IPS-NIHi11 (cell line): Measurements from ENCODE around the gene RBM34.
"Not testable (repeated sequence)": the region's sequence is repeated elsewhere in the genome, so short reads cannot be mapped to it uniquely, and the experiment has no call there.

Experiments
- DNase-seq: peaks from one replicate; pipeline ENCODE4 v3.0.0; 2012; ENCODE audit warnings: mixed read lengths, low spot score

RBM34 gene

GRCh38 chr1:235092415-235092814 is 68.6 kb downstream of the RBM34 start:
- DNase-seq: not testable (repeated sequence)

GRCh38 chr1:235092045-235092406 is 69.0 kb downstream of the RBM34 start:
- not testable (repeated sequence) for DNase-seq

DNA sequence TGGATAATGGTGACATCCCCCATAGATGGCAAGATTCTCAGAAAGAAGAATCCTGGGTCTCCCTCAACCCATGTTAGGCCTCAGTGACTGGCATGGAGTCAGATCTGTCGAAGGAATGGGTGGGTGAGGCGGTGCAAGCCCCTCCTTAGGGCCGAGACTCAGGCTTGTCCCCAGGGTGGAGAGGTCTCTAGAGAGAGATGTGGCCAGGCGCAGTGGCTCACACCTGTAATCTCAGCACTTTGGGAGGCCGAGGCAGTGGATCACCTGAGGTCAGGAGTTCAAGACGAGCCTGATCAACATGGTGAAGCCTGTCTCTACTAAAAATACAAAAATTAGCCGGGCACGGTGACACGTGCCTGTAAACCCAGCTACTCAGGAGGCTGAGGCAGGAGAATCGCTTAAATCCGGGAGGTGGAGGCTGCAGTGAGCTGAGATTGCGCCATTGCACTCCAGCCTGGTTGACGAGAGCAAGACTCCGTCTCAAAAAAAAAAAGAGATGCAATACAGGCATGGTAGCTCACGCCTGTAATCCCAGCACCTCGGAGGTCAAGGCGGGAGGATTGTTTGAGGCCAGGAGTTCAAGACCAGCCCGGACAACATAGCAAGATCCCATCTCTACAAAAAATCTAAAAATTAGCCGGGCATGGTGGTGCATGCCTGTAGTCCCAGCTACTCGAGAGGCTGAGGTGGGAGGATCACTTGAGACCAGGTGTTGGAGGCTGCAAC is 69.6 kb downstream of the RBM34 start:
- not testable (repeated sequence) for DNase-seq

DNA sequence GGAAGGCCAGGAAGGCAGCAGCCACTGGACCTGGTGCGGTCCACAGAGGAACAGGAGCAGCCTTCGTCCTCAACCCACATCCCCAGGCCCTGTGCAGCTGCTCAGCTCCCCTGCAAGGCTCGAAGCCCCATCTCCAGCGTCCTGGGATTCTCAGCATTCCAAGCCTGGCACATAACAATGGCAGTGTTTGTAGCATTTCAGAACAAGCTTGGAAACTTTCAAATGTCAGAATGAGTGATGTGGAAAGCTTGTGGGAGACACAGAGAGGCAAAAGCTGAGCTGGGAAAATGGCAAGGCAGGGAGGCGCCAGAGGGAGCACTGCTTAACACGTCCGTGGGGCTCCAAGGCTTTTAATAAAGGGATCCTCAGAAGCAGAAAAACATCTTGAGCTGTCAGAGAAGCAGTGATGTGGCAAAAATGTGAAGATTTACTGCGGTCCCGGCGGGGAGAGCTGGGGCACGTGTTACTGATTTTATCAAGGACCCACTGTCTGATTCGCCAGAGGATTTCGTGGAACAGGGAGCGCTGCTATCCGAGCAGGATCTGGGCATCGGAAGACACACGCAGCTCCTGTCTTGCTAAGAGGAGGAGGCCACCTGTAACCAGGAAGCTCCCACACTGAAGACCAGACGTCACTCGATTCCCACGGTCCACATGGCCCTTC is 70.5 kb downstream of the RBM34 start:
- DNase-seq: peak; percentile 64

GRCh38 chr1:235088907-235089306 is 72.1 kb downstream of the RBM34 start:
- no peak for DNase-seq

GRCh38 chr1:235088430-235088829 is 72.6 kb downstream of the RBM34 start:
- no peak for DNase-seq

DNA sequence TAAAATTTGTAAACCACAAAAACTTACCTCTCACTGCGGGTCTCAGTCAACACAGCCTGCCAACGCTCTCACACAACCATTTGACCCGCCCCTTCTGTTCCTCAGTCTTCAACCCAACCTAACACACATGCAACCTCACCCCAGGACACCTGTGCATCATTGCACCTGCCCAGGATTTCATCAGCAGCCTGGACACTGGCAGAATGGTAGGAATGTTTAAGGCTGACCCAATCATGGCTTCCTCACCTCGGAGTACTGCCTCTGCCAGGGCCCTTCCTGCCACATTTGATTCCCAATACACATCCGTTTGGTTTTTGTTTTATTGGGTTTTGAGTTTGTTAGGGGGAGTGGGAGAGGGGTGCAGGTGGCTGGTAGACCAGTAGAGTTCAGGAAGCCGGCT is 73.1 kb downstream of the RBM34 start:
- no peak for DNase-seq

DNA sequence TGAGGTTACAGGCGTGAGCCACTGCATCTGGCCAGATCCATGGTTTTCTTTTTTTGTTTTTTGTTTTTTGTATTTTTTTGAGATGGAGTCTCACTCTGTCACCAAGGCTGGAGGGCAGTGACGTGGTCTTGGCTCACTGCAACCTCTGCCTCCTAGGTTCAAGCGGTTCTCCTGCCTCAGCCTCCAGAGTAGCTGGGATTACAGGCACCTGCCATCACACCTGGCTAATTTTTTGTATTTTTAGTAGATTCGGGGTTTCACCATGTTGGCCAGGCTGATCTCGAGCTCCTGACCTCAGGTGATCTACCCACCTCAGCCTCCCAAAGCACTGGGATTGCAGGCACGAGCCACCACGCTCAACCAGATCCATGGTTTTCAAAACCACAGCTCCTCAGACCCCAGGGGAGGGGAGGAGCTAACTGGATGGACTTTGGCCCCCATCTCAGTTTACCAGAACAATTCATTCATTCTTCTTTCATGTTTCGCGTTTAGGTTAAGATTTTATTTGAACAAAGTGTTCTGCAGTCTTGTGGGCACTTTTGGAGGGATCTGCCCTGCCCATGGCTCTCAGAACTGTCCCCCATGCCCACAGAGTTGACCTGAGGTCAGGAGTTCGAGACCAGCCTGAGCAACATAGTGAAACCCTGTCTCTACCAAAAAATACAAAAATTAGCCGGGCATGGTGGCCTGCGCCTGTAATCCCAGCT is 75.5 kb downstream of the RBM34 start:
- DNase-seq: not testable (repeated sequence)
